K562 treated with DMSO at 1 percent for 24 hours (cell line): Measurements from ENCODE around the gene NR0B1. TPM values are rescaled to one million over a fixed set of nuclear protein-coding genes. Genes with fewer than 3 reads are reported as not detected.

Source experiments
- total RNA-seq: library from RNA; unstranded; fragments of 300-600 nt; gene quantifications from 2 replicates; pipeline ENCODE4 v1.2.3, GENCODE V29; 2022; ENCODE audit warnings: low read depth; ENCODE audit not compliant: insufficient read depth

NR0B1 gene, protein sequence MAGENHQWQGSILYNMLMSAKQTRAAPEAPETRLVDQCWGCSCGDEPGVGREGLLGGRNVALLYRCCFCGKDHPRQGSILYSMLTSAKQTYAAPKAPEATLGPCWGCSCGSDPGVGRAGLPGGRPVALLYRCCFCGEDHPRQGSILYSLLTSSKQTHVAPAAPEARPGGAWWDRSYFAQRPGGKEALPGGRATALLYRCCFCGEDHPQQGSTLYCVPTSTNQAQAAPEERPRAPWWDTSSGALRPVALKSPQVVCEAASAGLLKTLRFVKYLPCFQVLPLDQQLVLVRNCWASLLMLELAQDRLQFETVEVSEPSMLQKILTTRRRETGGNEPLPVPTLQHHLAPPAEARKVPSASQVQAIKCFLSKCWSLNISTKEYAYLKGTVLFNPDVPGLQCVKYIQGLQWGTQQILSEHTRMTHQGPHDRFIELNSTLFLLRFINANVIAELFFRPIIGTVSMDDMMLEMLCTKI
- not detected in 2 replicates for total RNA-seq

DNA sequence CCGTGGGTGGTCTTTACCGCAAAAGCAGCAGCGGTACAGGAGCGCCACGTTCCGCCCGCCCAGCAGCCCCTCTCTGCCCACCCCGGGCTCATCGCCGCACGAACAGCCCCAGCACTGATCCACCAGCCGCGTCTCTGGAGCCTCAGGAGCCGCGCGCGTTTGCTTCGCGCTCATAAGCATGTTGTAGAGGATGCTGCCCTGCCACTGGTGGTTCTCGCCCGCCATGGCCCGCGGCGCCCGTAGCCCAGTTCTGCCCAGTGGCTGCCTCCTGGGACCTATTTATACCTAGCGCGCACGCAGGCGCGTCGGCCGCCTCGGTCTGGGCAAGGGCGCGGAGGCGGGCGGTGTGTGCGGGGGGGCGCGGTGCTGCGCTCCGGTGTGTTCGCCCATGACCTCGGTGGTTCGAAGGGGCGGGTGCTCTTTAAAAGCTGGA is at the start of gene NR0B1:
NR0B1 (minus strand) TSS at position 252 of the 433 bp plus-strand sequence; CDS start at position 225, 27 bp downstream.

Other genes with a start within 250 kb of the NR0B1 start
- gene MAGEB2, start 93.8 kb downstream of the NR0B1 start, total RNA-seq = 104 and 109 TPM in 2 replicates
- gene MAGEB3, start 78.7 kb downstream of the NR0B1 start, total RNA-seq = not detected in 2 replicates
- not detected in 2 replicates for gene MAGEB4, start 67.4 kb downstream of the NR0B1 start, total RNA-seq
- gene MAGEB1, start 62.2 kb downstream of the NR0B1 start, total RNA-seq = 34.1 and 41.2 TPM in 2 replicates